ENCODE data around the gene PLEKHA4.
"Not testable (repeated sequence)": the region's sequence is repeated elsewhere in the genome, so short reads cannot be mapped to it uniquely, and the experiment has no call there.

DNA sequence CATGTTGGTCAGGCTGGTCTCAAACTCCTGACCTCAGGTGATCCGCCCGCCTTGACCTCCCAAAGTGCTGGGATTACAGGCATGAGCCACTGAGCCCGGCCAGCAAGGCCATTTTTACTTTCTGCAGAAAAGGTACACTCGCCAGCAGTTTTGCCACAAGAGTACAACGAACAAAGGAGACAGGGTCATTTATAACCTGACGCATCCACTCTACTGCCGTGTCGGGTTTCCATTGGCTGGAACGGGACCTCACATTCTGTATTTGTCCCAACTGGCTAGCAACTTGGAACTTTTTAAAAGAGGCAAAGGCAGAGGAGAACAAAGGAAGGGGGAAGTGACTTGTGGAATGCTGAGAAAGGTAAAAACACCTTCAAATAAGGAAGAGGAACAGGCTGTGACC is 81.1 kb downstream of the PLEKHA4 start:
- TF ChIP-seq, protein P1, sequence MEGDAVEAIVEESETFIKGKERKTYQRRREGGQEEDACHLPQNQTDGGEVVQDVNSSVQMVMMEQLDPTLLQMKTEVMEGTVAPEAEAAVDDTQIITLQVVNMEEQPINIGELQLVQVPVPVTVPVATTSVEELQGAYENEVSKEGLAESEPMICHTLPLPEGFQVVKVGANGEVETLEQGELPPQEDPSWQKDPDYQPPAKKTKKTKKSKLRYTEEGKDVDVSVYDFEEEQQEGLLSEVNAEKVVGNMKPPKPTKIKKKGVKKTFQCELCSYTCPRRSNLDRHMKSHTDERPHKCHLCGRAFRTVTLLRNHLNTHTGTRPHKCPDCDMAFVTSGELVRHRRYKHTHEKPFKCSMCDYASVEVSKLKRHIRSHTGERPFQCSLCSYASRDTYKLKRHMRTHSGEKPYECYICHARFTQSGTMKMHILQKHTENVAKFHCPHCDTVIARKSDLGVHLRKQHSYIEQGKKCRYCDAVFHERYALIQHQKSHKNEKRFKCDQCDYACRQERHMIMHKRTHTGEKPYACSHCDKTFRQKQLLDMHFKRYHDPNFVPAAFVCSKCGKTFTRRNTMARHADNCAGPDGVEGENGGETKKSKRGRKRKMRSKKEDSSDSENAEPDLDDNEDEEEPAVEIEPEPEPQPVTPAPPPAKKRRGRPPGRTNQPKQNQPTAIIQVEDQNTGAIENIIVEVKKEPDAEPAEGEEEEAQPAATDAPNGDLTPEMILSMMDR (conservative IDR thresholded peaks at IDR 0.05; ENCODE audit: low read length): not testable (repeated sequence)
- not testable (repeated sequence) for TF ChIP-seq EZH2phosphoT487 (IDR thresholded peaks at IDR 0.05; ENCODE audit: borderline replicate concordance, low read depth, low read length)

Data from OCI-LY7 (cell line).